HCT116 (cell line): ENCODE measurements around the gene ATP8A1. TPM values are rescaled to one million over a fixed set of nuclear protein-coding genes. Genes with fewer than 3 reads are reported as not detected.

Experiments used
- ATAC-seq: fragments of 200-7000 bp; cut with Tn5 transposase; 2 replicates; pipeline ENCODE4 v1.9.1; 2020; ENCODE audit warnings: mild to moderate bottlenecking, moderate library complexity
- BruUV-seq: library from RNA; stranded (reverse); fragments of 400-500 nt; replicated peaks from 2 replicates; lab custom pipeline; 2021; lab: Mats Ljungman, UMichigan
- CTCF ChIA-PET: fragments of 300-600 bp; sonication (Branson Sonifier 250); formaldehyde crosslinking; loops from one replicate; lab custom pipeline; 2021; ENCODE audit warnings: antibody characterized with exemption; lab: Charles Lee
- POLR2A ChIA-PET: fragments of 300-600, 350-600 bp; sonication (Branson Sonifier 250); formaldehyde crosslinking; loops from one replicate; lab custom pipeline; 2021; ENCODE audit warnings: antibody characterized with exemption; lab: Charles Lee
- RAD21 ChIA-PET, 2 experiments: fragments of 300-600 bp; sonication (Branson Sonifier 250); formaldehyde crosslinking; loops; one replicate each; lab custom pipeline; 2023; ENCODE audit warnings: low total read pairs in 2 of 2; ENCODE audit not compliant: uncharacterized antibody in 2 of 2, unreplicated experiment in 2 of 2, low non-redundant PET in 1 of 2; lab: Charles Lee
- DNase-seq: peaks from one replicate; pipeline ENCODE4 v3.0.0-alpha.2; 2010; ENCODE audit warnings: low read depth, low spot score
- H2AFZ ChIP-seq: fragments of 200-600 bp; shearing (Covaris generic), sonication (generic); 2 replicates; pipeline ENCODE4 v1.6.1; 2017; ENCODE audit warnings: low read depth, mixed run types, mixed read lengths, antibody characterized with exemption, low read length; ENCODE audit not compliant: poor library complexity, severe bottlenecking
- H3K27ac ChIP-seq: 2 replicates; pipeline ENCODE4 v1.5.1; 2012; ENCODE audit warnings: low read depth, low read length
- H3K27me3 ChIP-seq: fragments of 200-600 bp; sonication (generic); 2 replicates; pipeline ENCODE4 v1.6.1; 2016; ENCODE audit warnings: mixed run types, low read length, mixed read lengths; ENCODE audit not compliant: insufficient read depth
- H3K36me3 ChIP-seq, 2 experiments: fragments of 200-500 bp in 1 of 2; fragments of 200-600 bp in 1 of 2; sonication (Bioruptor generic) in 1 of 2; sonication (generic) in 1 of 2; 2 replicates each; pipeline versions ENCODE4 v1.5.1 to v1.6.1; 2014 to 2016; ENCODE audit warnings: low read length in 2 of 2, inconsistent platforms in 1 of 2, mixed read lengths in 1 of 2, mixed run types in 1 of 2; ENCODE audit not compliant: insufficient read depth in 2 of 2, control insufficient read depth in 1 of 2
- H3K4me1 ChIP-seq, 2 experiments: fragments of 200-600 bp in 1 of 2; sonication (generic) in 1 of 2; 2 replicates each; pipeline versions ENCODE4 v1.5.1 to v1.6.1; 2012 to 2017; ENCODE audit warnings: low read length in 2 of 2, inconsistent platforms in 1 of 2, mild to moderate bottlenecking in 1 of 2, mixed read lengths in 1 of 2, mixed run types in 1 of 2, moderate library complexity in 1 of 2; ENCODE audit not compliant: insufficient read depth in 2 of 2, control insufficient read depth in 1 of 2
- H3K4me2 ChIP-seq: fragments of 200-600 bp; sonication (generic); 2 replicates; pipeline ENCODE4 v1.6.1; 2017; ENCODE audit warnings: mixed run types, low read length, mixed read lengths
- H3K4me3 ChIP-seq, 2 experiments: fragments of 200-600 bp in 1 of 2; sonication (generic) in 1 of 2; replicated peaks in 1 of 2; 2 replicates each; pipeline ENCODE4 v1.5.1; 2011 to 2016; ENCODE audit warnings: low read length in 2 of 2, control low read depth in 1 of 2, low read depth in 1 of 2, mild to moderate bottlenecking in 1 of 2, mixed read lengths in 1 of 2, mixed run types in 1 of 2
- H3K79me2 ChIP-seq: fragments of 200-600 bp; sonication (generic); 2 replicates; pipeline ENCODE4 v1.6.1; 2017; ENCODE audit warnings: mild to moderate bottlenecking, mixed run types, low read length, moderate library complexity, mixed read lengths; ENCODE audit not compliant: insufficient read depth
- H3K9ac ChIP-seq: fragments of 200-600 bp; sonication (generic); 2 replicates; pipeline ENCODE4 v1.6.1; 2016; ENCODE audit warnings: low read length, mixed read lengths
- H3K9me2 ChIP-seq: fragments of 200-600 bp; sonication (generic), shearing (Covaris generic); 2 replicates; pipeline ENCODE4 v1.6.1; 2017; ENCODE audit warnings: mixed run types, mild to moderate bottlenecking, moderate library complexity; ENCODE audit not compliant: insufficient read depth
- H3K9me3 ChIP-seq, 2 experiments: fragments of 200-500 bp in 1 of 2; fragments of 200-600 bp in 1 of 2; sonication (Bioruptor generic) in 1 of 2; sonication (generic) in 1 of 2; 2 replicates each; pipeline ENCODE4 v1.6.1; 2014 to 2017; ENCODE audit warnings: low read length in 2 of 2, mixed read lengths in 2 of 2, inconsistent platforms in 1 of 2, low read depth in 1 of 2, mild to moderate bottlenecking in 1 of 2, mixed run types in 1 of 2, moderate library complexity in 1 of 2; ENCODE audit not compliant: control insufficient read depth in 1 of 2, insufficient read depth in 1 of 2
- H4K20me1 ChIP-seq: fragments of 200-600 bp; sonication (generic), shearing (Covaris generic); 2 replicates; pipeline ENCODE4 v1.6.1; 2017; ENCODE audit warnings: mixed run types, mild to moderate bottlenecking, moderate library complexity; ENCODE audit not compliant: insufficient read depth
- ATF3 ChIP-seq: IDR thresholded peaks from 2 replicates; pipeline ENCODE4 v1.6.1; 2012
- CBX3 ChIP-seq: IDR thresholded peaks from 2 replicates; pipeline ENCODE4 v1.6.1; 2012; ENCODE audit warnings: low read depth
- CEBPB ChIP-seq: IDR thresholded peaks from 2 replicates; pipeline ENCODE4 v1.6.1; 2012; ENCODE audit warnings: low read depth
- EGR1 ChIP-seq: IDR thresholded peaks from 2 replicates; pipeline ENCODE4 v1.6.1; 2012; ENCODE audit warnings: low read depth
- EZH2 ChIP-seq: fragments of 200-600 bp; sonication (generic); IDR thresholded peaks from 2 replicates; pipeline ENCODE4 v1.6.1; 2017; ENCODE audit warnings: antibody characterized with exemption, mixed run types
- EZH2phosphoT487 ChIP-seq: fragments of 200-600 bp; IDR thresholded peaks from 2 replicates; pipeline ENCODE4 v1.6.1; 2018; ENCODE audit warnings: antibody characterized with exemption, borderline replicate concordance
- FOSL1 ChIP-seq: IDR thresholded peaks from 2 replicates; pipeline ENCODE4 v1.6.1; 2012; ENCODE audit warnings: low read depth
- JUND ChIP-seq: IDR thresholded peaks from 2 replicates; pipeline ENCODE4 v1.6.1; 2012
- MAX ChIP-seq: IDR thresholded peaks from 2 replicates; pipeline ENCODE4 v1.6.1; 2012
- POLR2AphosphoS5 ChIP-seq: IDR thresholded peaks from 2 replicates; pipeline ENCODE4 v1.6.1; 2011; ENCODE audit warnings: mild to moderate bottlenecking, low read depth, low read length, moderate library complexity
- RAD21 ChIP-seq: IDR thresholded peaks from 2 replicates; pipeline ENCODE4 v1.6.1; 2012; ENCODE audit warnings: low read depth, mild to moderate bottlenecking
- REST ChIP-seq: IDR thresholded peaks from 2 replicates; pipeline ENCODE4 v1.6.1; 2012; ENCODE audit warnings: low read depth
- SIN3A ChIP-seq: IDR thresholded peaks from 2 replicates; pipeline ENCODE4 v1.6.1; 2012; ENCODE audit warnings: low read depth
- SP1 ChIP-seq: IDR thresholded peaks from 2 replicates; pipeline ENCODE4 v1.6.1; 2012; ENCODE audit warnings: low read depth
- SRF ChIP-seq: IDR thresholded peaks from 2 replicates; pipeline ENCODE4 v1.6.1; 2012; ENCODE audit warnings: low read depth
- TCF7L2 ChIP-seq: IDR thresholded peaks from 2 replicates; pipeline ENCODE4 v1.7.0; 2011; ENCODE audit warnings: borderline replicate concordance, inconsistent platforms; ENCODE audit not compliant: insufficient read depth, insufficient read length; ENCODE audit errors: extremely low read depth
- ZFX ChIP-seq: fragments of 450-650 bp; IDR thresholded peaks from 2 replicates; pipeline ENCODE4 v1.6.1; 2017
- ZNF274 ChIP-seq: fragments of 200-500 bp; sonication (Bioruptor generic); IDR thresholded peaks from 2 replicates; pipeline ENCODE4 v1.6.1; 2014; ENCODE audit warnings: mild to moderate bottlenecking, low read depth, low read length, inconsistent platforms
- intact Hi-C: fragments of 100-400 bp; cut with micrococcal nuclease; formaldehyde crosslinking; loops from 2 replicates; pipeline ENCODE4 v1.10.0; 2022
- total RNA-seq: library from RNA; stranded (reverse); gene quantifications from one replicate; pipeline ENCODE4 v1.2.1, GENCODE V29; 2021; ENCODE audit not compliant: unreplicated experiment
- TF ChIP-seq, protein P1 (sequence below), 3 experiments: fragments of 200-600 bp in 1 of 3; sonication (generic) in 1 of 3; IDR thresholded peaks in 2 of 3; conservative IDR thresholded peaks in 1 of 3; 2 replicates each; pipeline ENCODE4 v1.5.1; 2012 to 2017; ENCODE audit warnings: low read depth in 2 of 3, low read length in 2 of 3, antibody characterized with exemption in 1 of 3, borderline replicate concordance in 1 of 3, control low read depth in 1 of 3, mild to moderate bottlenecking in 1 of 3, mixed read lengths in 1 of 3, mixed run types in 1 of 3, moderate library complexity in 1 of 3; ENCODE audit not compliant: insufficient read depth in 1 of 3
- TF ChIP-seq, protein P2 (sequence below): IDR thresholded peaks from 2 replicates; pipeline ENCODE4 v1.6.1; 2011; ENCODE audit warnings: mild to moderate bottlenecking, low read length, moderate library complexity; ENCODE audit not compliant: insufficient replicate concordance; ENCODE audit errors: extremely low read depth

ATP8A1 gene
- total RNA-seq, 1 experiment from 2014 or later = 1.9 TPM

GRCh38 chr4:42558156-42558555 lies 98.7 kb downstream of the ATP8A1 start:
- DNase-seq (no peak), ATAC-seq (no peak)
- H3K27me3 ChIP-seq = no peaks in the 10 kb centered on the region
- H3K4me1 ChIP-seq = peaks cover 3% of the 10 kb centered on the region in 2 experiments; a peak in 2 of 4 replicates
- H3K27ac ChIP-seq = no peak overlapping the region
- H3K4me3 ChIP-seq = no peak overlapping the region
- H3K36me3 ChIP-seq = no peaks in the 10 kb centered on the region
- H4K20me1 ChIP-seq = no peaks in the 10 kb centered on the region; the same call in 1 of the 2 replicates
- H3K79me2 ChIP-seq = no peaks in the 10 kb centered on the region
- H3K9me2 ChIP-seq = no peaks in the 10 kb centered on the region
- intact Hi-C loops = no loop called here
- BruUV-seq = no TSS peak
- CTCF ChIA-PET = interaction anchor here (2.9 kb wide), 1 partner anchor 11 kb away, joined by 15 read pairs; no protein-coding TSS in a partner anchor
- no peaks in the 10 kb centered on the region for H3K9me3 ChIP-seq
- no peak for TF ChIP-seq JUND
- TF ChIP-seq REST = no peak
- TF ChIP-seq EZH2 = no peak
- no peak for TF ChIP-seq SIN3A
- no peak for TF ChIP-seq MAX
- TF ChIP-seq CEBPB = no peak
- no peak for TF ChIP-seq EGR1
- no peak for TF ChIP-seq RAD21
- TF ChIP-seq SRF = no peak
- no peak for TF ChIP-seq POLR2AphosphoS5
- no peak for TF ChIP-seq TCF7L2
- no peak for TF ChIP-seq SP1
- no peak for TF ChIP-seq FOSL1
- no peak for TF ChIP-seq ZNF274
- TF ChIP-seq EZH2phosphoT487 = no peak
- TF ChIP-seq, protein P1, sequence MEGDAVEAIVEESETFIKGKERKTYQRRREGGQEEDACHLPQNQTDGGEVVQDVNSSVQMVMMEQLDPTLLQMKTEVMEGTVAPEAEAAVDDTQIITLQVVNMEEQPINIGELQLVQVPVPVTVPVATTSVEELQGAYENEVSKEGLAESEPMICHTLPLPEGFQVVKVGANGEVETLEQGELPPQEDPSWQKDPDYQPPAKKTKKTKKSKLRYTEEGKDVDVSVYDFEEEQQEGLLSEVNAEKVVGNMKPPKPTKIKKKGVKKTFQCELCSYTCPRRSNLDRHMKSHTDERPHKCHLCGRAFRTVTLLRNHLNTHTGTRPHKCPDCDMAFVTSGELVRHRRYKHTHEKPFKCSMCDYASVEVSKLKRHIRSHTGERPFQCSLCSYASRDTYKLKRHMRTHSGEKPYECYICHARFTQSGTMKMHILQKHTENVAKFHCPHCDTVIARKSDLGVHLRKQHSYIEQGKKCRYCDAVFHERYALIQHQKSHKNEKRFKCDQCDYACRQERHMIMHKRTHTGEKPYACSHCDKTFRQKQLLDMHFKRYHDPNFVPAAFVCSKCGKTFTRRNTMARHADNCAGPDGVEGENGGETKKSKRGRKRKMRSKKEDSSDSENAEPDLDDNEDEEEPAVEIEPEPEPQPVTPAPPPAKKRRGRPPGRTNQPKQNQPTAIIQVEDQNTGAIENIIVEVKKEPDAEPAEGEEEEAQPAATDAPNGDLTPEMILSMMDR (IDR thresholded peaks at IDR 0.05 in 2 of 3, conservative IDR thresholded peaks at IDR 0.05 in 1 of 3; ENCODE audit: borderline replicate concordance in 1 of 3, insufficient read depth in 1 of 3, low read depth in 2 of 3, low read length in 2 of 3) = no peak
- TF ChIP-seq ZFX = no peak
- TF ChIP-seq ATF3 = no peak
- TF ChIP-seq, protein P2, sequence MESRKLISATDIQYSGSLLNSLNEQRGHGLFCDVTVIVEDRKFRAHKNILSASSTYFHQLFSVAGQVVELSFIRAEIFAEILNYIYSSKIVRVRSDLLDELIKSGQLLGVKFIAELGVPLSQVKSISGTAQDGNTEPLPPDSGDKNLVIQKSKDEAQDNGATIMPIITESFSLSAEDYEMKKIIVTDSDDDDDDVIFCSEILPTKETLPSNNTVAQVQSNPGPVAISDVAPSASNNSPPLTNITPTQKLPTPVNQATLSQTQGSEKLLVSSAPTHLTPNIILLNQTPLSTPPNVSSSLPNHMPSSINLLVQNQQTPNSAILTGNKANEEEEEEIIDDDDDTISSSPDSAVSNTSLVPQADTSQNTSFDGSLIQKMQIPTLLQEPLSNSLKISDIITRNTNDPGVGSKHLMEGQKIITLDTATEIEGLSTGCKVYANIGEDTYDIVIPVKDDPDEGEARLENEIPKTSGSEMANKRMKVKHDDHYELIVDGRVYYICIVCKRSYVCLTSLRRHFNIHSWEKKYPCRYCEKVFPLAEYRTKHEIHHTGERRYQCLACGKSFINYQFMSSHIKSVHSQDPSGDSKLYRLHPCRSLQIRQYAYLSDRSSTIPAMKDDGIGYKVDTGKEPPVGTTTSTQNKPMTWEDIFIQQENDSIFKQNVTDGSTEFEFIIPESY = no peak
- no peak for TF ChIP-seq CBX3
- H2AFZ ChIP-seq = no peak overlapping the region
- no peak overlapping the region for H3K4me2 ChIP-seq
- RAD21 ChIA-PET = no interaction called here
- POLR2A ChIA-PET = no interaction called here
- H3K9ac ChIP-seq = no peak overlapping the region
